Esophagus (tissue), 2 donors: Measurements from ENCODE around the gene CANX. TPM values are rescaled to one million over a fixed set of nuclear protein-coding genes. Genes with fewer than 3 reads are reported as not detected.

Source experiments
- H3K27ac ChIP-seq, 2 donors: one replicate each; pipeline ENCODE4 v1.5.1; 2013; ENCODE audit warnings: low read depth in 2 of 2, mild to moderate bottlenecking in 2 of 2, inconsistent platforms in 1 of 2, low read length in 1 of 2, moderate library complexity in 1 of 2
- H3K27me3 ChIP-seq, 2 donors: one replicate each; pipeline ENCODE4 v1.6.1; 2013; ENCODE audit warnings: low read length in 2 of 2, control low read depth in 1 of 2, mild to moderate bottlenecking in 1 of 2; ENCODE audit not compliant: insufficient read depth in 2 of 2, control insufficient read depth in 1 of 2
- H3K36me3 ChIP-seq, 2 donors: one replicate each; pipeline ENCODE4 v1.6.1; 2013; ENCODE audit warnings: low read length in 1 of 2; ENCODE audit not compliant: control insufficient read depth in 2 of 2, insufficient read depth in 2 of 2
- H3K4me1 ChIP-seq, 2 donors: one replicate each; pipeline ENCODE4 v1.6.1; 2013; ENCODE audit warnings: low read length in 1 of 2; ENCODE audit not compliant: control insufficient read depth in 2 of 2, insufficient read depth in 2 of 2
- H3K4me3 ChIP-seq, 2 donors: one replicate each; pipeline ENCODE4 v1.5.1; 2013; ENCODE audit warnings: low read length in 2 of 2, mild to moderate bottlenecking in 2 of 2, low read depth in 1 of 2, moderate library complexity in 1 of 2
- H3K9me3 ChIP-seq, 2 donors: one replicate each; pipeline ENCODE4 v1.6.1; 2013; ENCODE audit warnings: mild to moderate bottlenecking in 2 of 2, low read depth in 1 of 2, low read length in 1 of 2, moderate library complexity in 1 of 2; ENCODE audit not compliant: control insufficient read depth in 2 of 2, insufficient read depth in 1 of 2
- WGBS, 2 donors: extraction: QIAGEN DNeasy Blood & Tissue Kit; methylation state at CpG; one replicate each; pipeline ENCODE4 v1.1.7; 2013; 5-methylcytosine and 5-hydroxymethylcytosine counted together
- polyA plus RNA-seq, 2 donors: library from polyadenylated mRNA; stranded (reverse); fragments of 200-250 nt; gene quantifications; one replicate each; pipeline ENCODE4 v1.2.3, GENCODE V29; 2013
- donor health status: healthy with polysubstance abuse.
- donor health status: Bipolar disorder and iron deficiency.

The CANX gene
- polyA plus RNA-seq, 2 donors = 68.4 to 87.5 TPM

GRCh38 chr5:179746872-179747271, 48.1 kb downstream of the CANX start:
- Histone ChIP-seq H3K9me3 (no peaks in the 10 kb centered on the region), H3K4me1 (no peaks in the 10 kb centered on the region), H3K4me3 (no peak overlapping the region), H3K27me3 (no peaks in the 10 kb centered on the region), H3K36me3 (peaks cover 0 to 4% of the 10 kb centered on the region in 2 donors), H3K27ac (no peak overlapping the region)
- 98% methylated on average over 2 of the region's 2 CpGs for WGBS, 2 donors

GRCh38 chr5:179747811-179748210, 49.0 kb downstream of the CANX start:
- Histone ChIP-seq H3K36me3 (peaks cover 0 to 4% of the 10 kb centered on the region in 2 donors), H3K27me3 (no peaks in the 10 kb centered on the region), H3K4me3 (no peak overlapping the region), H3K9me3 (no peaks in the 10 kb centered on the region), H3K27ac (no peak overlapping the region), H3K4me1 (no peaks in the 10 kb centered on the region)
- 88 to 92% methylated on average over 3 of the region's 3 CpGs for WGBS, 2 donors

DNA sequence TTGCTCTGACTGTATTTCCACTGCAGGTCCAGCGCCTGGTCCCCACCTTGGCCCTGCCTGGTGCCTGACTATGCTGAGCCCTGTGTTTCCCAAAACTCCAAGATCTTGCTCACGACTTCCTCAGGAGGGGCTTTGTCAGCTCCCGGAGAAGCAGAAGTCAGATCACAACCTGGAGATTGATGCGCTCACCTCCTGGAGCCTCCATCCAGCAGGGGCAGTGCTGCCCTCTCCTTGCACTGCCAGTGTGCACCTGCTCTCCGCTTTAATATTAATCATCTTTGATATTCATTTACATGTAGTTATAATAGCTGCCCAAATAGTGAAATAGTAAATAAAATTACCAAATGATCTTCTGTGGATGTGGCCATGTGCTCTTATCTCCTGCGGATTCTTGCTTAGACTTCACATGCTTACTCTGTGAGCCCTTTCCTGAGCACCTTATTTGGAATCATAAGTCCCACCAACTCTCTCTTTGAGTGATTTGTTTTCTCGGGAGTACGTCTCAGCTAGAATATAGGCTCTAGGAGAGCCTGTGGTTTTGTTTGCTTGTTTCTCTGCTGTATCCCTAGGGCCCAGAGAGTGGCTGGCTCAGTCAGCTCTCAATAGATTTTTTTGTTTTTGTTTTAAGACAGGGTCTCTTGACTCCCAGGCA, 51.2 kb downstream of the CANX start:
- Histone ChIP-seq H3K4me1 (no peaks in the 10 kb centered on the region), H3K36me3 (peaks cover 0 to 4% of the 10 kb centered on the region in 2 donors), H3K27ac (no peak overlapping the region), H3K27me3 (no peaks in the 10 kb centered on the region), H3K9me3 (no peaks in the 10 kb centered on the region), H3K4me3 (no peak overlapping the region)
- WGBS, 2 donors = 83 to 85% methylated on average over 8 of the region's 8 CpGs

- Histone ChIP-seq H3K27me3 (no peaks in the 10 kb centered on the region), H3K4me1 (no peaks in the 10 kb centered on the region), H3K9me3 (no peaks in the 10 kb centered on the region), H3K36me3 (peaks cover 0 to 4% of the 10 kb centered on the region in 2 donors), H3K27ac (no peak overlapping the region), H3K4me3 (no peak overlapping the region)
- WGBS, 2 donors = 93 to 95% methylated on average over 5 of the region's 5 CpGs
Observed at GRCh38 chr5:179753971-179754370, 55.2 kb downstream of the CANX start.

GRCh38 chr5:179755022-179755421, 56.3 kb downstream of the CANX start:
- Histone ChIP-seq H3K27ac (no peak overlapping the region), H3K36me3 (no peaks in the 10 kb centered on the region), H3K4me1 (no peaks in the 10 kb centered on the region), H3K27me3 (no peaks in the 10 kb centered on the region), H3K9me3 (no peaks in the 10 kb centered on the region), H3K4me3 (no peak overlapping the region)
- WGBS, 2 donors = 47 to 62% methylated on average over 2 of the region's 2 CpGs

GRCh38 chr5:179758955-179759354, 60.2 kb downstream of the CANX start:
- H3K9me3 ChIP-seq = no peaks in the 10 kb centered on the region
- 86 to 88% methylated on average over 8 of the region's 8 CpGs for WGBS, 2 donors
- no peak overlapping the region for H3K27ac ChIP-seq
- H3K27me3 ChIP-seq = no peaks in the 10 kb centered on the region
- no peak overlapping the region for H3K4me3 ChIP-seq
- H3K4me1 ChIP-seq = peaks cover 7% of the 10 kb centered on the region in 2 donors
- no peaks in the 10 kb centered on the region for H3K36me3 ChIP-seq

DNA sequence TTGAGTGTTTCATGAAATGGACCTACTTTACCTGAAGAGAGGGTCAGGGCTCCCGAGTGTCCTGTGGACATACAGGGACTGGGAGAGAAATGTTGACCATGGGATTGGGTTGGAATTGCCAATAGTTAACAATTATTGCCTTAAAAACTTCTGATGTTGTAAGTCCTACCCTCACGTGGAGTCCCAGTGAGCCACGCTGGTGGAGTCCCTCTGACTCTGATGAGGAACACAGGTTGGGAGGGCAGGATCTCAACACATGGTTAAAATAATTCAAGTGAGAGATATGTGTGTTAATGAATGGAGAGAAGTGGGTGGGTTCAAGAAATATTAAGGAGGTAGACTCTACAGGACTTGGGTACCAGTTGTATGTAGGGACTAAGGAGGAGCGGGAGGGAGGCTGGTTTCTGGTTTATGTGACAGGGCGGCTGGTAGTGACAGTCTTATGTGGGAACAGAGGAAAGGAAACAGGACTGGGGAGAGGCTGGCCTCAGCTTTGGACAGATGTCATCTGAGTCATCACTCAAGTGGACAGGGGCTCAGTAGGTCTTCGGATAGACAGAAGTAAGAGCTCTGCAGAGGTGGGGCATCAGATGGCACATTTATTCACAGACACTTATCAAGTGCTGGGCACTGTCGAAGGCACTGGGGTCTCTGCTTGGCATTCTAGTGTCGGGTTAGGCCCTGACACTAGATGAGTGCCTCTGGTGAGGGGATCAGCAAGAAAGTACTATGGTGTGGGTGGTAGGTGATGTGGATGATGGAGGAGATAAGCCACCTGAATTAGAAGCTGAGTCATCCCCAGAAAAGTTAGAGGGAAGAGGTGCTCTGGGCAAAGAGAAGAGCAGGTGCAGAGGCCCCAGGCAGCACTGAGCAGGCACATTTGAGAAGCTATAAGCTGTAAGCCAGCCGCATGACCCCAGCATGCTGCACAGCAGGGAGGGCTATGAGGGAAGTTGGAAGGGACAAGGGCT, 61.1 kb downstream of the CANX start:
- Histone ChIP-seq H3K36me3 (no peaks in the 10 kb centered on the region), H3K27ac (no peak overlapping the region), H3K27me3 (no peaks in the 10 kb centered on the region), H3K4me1 (peaks cover 7 to 8% of the 10 kb centered on the region in 2 donors), H3K4me3 (no peak overlapping the region), H3K9me3 (no peaks in the 10 kb centered on the region)
- WGBS, 2 donors = 85 to 87% methylated on average over 9 of the region's 9 CpGs

DNA sequence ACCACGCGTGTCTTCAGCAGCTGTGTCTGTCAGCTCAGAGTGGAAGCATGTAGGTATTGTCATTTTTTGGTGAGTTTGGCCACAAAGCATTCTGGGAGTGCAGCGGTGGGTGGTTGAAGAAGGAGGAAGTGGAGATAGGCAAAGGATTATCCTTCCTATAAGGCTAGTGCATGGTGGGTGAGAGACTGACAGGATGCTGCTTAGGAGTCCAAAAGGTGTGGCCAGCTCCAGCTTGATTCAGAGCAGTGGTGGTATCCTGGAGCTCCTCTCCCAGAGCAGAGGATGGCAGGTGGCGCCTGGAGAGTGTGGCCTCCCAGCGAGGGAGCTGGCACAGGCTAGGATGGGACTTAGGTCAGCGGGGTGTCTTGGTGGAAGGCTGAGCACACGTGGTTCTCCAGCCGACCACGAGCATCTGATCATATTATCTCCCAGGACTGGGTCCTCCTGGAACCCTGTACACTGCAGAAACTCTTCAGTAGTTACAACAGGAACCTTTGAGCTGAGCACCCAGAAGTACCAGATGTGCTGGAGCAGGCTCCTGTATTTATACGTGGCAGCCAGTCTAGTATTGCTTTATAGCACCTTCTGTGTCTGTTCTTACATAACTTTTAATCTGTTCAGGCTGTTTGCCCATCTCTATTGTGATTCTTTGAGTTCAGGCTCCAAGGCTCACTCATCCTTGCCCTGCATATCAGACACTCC, 63.5 kb downstream of the CANX start:
- Histone ChIP-seq H3K27me3 (no peaks in the 10 kb centered on the region), H3K27ac (peak overlapping the region; percentile 22 to 70), H3K36me3 (peaks cover 0 to 15% of the 10 kb centered on the region in 2 donors), H3K4me3 (no peak overlapping the region), H3K9me3 (no peaks in the 10 kb centered on the region), H3K4me1 (peaks cover 9 to 12% of the 10 kb centered on the region in 2 donors)
- WGBS, 2 donors = 33 to 42% methylated on average over 10 of the region's 10 CpGs

- H3K27ac ChIP-seq = peak overlapping the region; percentile 22 to 70
- peaks cover 9 to 12% of the 10 kb centered on the region in 2 donors for H3K4me1 ChIP-seq
- 13 to 28% methylated on average over 3 of the region's 3 CpGs for WGBS, 2 donors
- H3K36me3 ChIP-seq = peaks cover 0 to 17% of the 10 kb centered on the region in 2 donors
- H3K4me3 ChIP-seq = no peak overlapping the region
- H3K27me3 ChIP-seq = no peaks in the 10 kb centered on the region
- no peaks in the 10 kb centered on the region for H3K9me3 ChIP-seq
Observed at GRCh38 chr5:179762781-179763176, 64.0 kb downstream of the CANX start.
